CD4-positive, alpha-beta T cell (primary cell): ENCODE data around the gene PRICKLE2. TPM values are rescaled to one million over a fixed set of nuclear protein-coding genes. Genes with fewer than 3 reads are reported as not detected.

Experiments used
- ATAC-seq: fragments of 200-7000 bp; cut with Tn5 transposase; one replicate; pipeline ENCODE4 v1.10.0; 2022; ENCODE audit warnings: mild to moderate bottlenecking; ENCODE audit not compliant: poor library complexity
- CTCF ChIA-PET: fragments of 350-600 bp; sonication (Branson Sonifier 250); formaldehyde crosslinking; loops from one replicate; lab custom pipeline; 2021; ENCODE audit warnings: antibody characterized with exemption, inconsistent platforms; lab: Charles Lee
- POLR2A ChIA-PET: fragments of 350-600 bp; sonication (Branson Sonifier 250); formaldehyde crosslinking; loops from one replicate; lab custom pipeline; 2021; ENCODE audit warnings: antibody characterized with exemption, inconsistent platforms; lab: Charles Lee
- DNase-seq, 14 experiments: peaks; one replicate each; pipeline ENCODE4 v3.0.0-alpha.2; 2013 to 2020; ENCODE audit warnings: mixed read lengths in 2 of 14
- H3K27ac ChIP-seq, 2 donors: one replicate each; pipeline versions ENCODE4 v1.5.1 to v1.7.0; 2013; ENCODE audit warnings: low read length in 2 of 2, low read depth in 1 of 2, mild to moderate bottlenecking in 1 of 2
- H3K27me3 ChIP-seq, 2 experiments: 1 replicate in 1 of 2; 2 replicates in 1 of 2; pipeline versions ENCODE4 v1.6.1 to v1.7.0; 2013; ENCODE audit warnings: low read length in 2 of 2, control low read depth in 1 of 2, mild to moderate bottlenecking in 1 of 2, moderate library complexity in 1 of 2; ENCODE audit not compliant: insufficient read depth in 2 of 2, control insufficient read depth in 1 of 2
- H3K36me3 ChIP-seq: one replicate; pipeline ENCODE4 v1.6.1; 2013; ENCODE audit warnings: low read length, control low read depth; ENCODE audit not compliant: insufficient read depth
- H3K4me1 ChIP-seq: one replicate; pipeline ENCODE4 v1.6.1; 2013; ENCODE audit warnings: low read length, control low read depth; ENCODE audit not compliant: insufficient read depth
- H3K4me3 ChIP-seq: one replicate; pipeline ENCODE4 v1.5.1; 2013; ENCODE audit warnings: mild to moderate bottlenecking, low read length, moderate library complexity
- H3K9me3 ChIP-seq, 2 experiments: 1 replicate in 1 of 2; 2 replicates in 1 of 2; pipeline versions ENCODE4 v1.6.1 to v1.7.0; 2013; ENCODE audit warnings: low read length in 2 of 2, mild to moderate bottlenecking in 2 of 2, control low read depth in 1 of 2, moderate library complexity in 1 of 2; ENCODE audit not compliant: control insufficient read depth in 1 of 2, insufficient read depth in 1 of 2
- H3K27ac Mint-ChIP-seq: one replicate; pipeline ENCODE4 v1.8.0; 2020; ENCODE audit warnings: mixed read lengths
- H3K27me3 Mint-ChIP-seq: one replicate; pipeline ENCODE4 v1.8.0; 2021; ENCODE audit warnings: mixed read lengths
- H3K36me3 Mint-ChIP-seq: one replicate; pipeline ENCODE4 v1.8.0; 2021; ENCODE audit warnings: low read depth, mixed read lengths
- H3K4me1 Mint-ChIP-seq: one replicate; pipeline ENCODE4 v1.8.0; 2021; ENCODE audit warnings: low read depth, mixed read lengths
- H3K4me3 Mint-ChIP-seq: one replicate; pipeline ENCODE4 v1.8.0; 2020; ENCODE audit warnings: mild to moderate bottlenecking, mixed read lengths
- H3K9me3 Mint-ChIP-seq: one replicate; pipeline ENCODE4 v1.8.0; 2020; ENCODE audit warnings: mixed read lengths
- intact Hi-C, 2 experiments: fragments of 100-400 bp; cut with DNase I in 1 of 2; cut with micrococcal nuclease in 1 of 2; formaldehyde crosslinking; loops; one replicate each; pipeline versions ENCODE4 v1.15.1 to v1.9.0; 2023 to 2025; cut with DNase I, micrococcal nuclease
- total RNA-seq, 174 experiments: library from RNA in 2 of 174; stranded (reverse) in 2 of 174; gene quantifications; one replicate each; pipeline ENCODE4 v1.2.3 and lab custom pipeline; 2021 to 2026
- TF ChIP-seq, protein P1 (sequence below): fragments of 200-600 bp; IDR thresholded peaks from one replicate; pipeline ENCODE4 v1.8.0; 2022; ENCODE audit warnings: antibody characterized with exemption, mild to moderate bottlenecking

PRICKLE2 gene
- total RNA-seq, 2 experiments from 2014 or later: not detected

DNA sequence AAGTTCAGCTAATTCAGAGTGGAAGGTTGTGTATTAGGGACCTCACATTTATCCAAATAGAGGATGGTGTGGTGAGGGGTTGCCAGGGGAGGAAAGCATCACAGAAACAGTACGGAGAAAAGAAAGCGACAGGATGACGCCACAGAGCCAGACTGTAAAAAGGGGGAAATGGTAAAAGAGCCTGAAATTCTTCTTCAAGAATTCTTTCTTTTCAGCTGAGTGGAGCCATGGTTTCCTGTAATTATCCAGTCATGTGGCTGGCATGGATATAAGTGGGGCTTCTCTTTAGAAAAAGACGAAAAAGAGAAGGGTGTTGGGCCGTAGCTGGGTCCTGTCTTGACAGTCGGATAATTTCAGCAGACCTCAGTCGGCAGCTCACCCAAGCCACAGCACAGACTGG lies 177.5 kb downstream of the PRICKLE2 start:
- peaks cover 10 to 13% of the 10 kb centered on the region in 2 experiments for H3K27me3 ChIP-seq
- Mint-ChIP-seq H3K4me1 (no peaks in the 10 kb centered on the region), H3K9me3 (no peaks in the 10 kb centered on the region), H3K27me3 (peaks cover 61% of the 10 kb centered on the region), H3K36me3 (no peaks in the 10 kb centered on the region), H3K27ac (no peak overlapping the region), H3K4me3 (no peak overlapping the region)
- DNase-seq (no peak), ATAC-seq (no peak)
- H3K4me1 ChIP-seq: no peaks in the 10 kb centered on the region
- H3K27ac ChIP-seq: no peak overlapping the region
- intact Hi-C loops: no loop called here
- CTCF ChIA-PET: no interaction called here
- no peak overlapping the region for H3K4me3 ChIP-seq
- POLR2A ChIA-PET: no interaction called here
- no peaks in the 10 kb centered on the region for H3K9me3 ChIP-seq
- TF ChIP-seq, protein P1, sequence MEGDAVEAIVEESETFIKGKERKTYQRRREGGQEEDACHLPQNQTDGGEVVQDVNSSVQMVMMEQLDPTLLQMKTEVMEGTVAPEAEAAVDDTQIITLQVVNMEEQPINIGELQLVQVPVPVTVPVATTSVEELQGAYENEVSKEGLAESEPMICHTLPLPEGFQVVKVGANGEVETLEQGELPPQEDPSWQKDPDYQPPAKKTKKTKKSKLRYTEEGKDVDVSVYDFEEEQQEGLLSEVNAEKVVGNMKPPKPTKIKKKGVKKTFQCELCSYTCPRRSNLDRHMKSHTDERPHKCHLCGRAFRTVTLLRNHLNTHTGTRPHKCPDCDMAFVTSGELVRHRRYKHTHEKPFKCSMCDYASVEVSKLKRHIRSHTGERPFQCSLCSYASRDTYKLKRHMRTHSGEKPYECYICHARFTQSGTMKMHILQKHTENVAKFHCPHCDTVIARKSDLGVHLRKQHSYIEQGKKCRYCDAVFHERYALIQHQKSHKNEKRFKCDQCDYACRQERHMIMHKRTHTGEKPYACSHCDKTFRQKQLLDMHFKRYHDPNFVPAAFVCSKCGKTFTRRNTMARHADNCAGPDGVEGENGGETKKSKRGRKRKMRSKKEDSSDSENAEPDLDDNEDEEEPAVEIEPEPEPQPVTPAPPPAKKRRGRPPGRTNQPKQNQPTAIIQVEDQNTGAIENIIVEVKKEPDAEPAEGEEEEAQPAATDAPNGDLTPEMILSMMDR: no peak
- no peaks in the 10 kb centered on the region for H3K36me3 ChIP-seq

DNA sequence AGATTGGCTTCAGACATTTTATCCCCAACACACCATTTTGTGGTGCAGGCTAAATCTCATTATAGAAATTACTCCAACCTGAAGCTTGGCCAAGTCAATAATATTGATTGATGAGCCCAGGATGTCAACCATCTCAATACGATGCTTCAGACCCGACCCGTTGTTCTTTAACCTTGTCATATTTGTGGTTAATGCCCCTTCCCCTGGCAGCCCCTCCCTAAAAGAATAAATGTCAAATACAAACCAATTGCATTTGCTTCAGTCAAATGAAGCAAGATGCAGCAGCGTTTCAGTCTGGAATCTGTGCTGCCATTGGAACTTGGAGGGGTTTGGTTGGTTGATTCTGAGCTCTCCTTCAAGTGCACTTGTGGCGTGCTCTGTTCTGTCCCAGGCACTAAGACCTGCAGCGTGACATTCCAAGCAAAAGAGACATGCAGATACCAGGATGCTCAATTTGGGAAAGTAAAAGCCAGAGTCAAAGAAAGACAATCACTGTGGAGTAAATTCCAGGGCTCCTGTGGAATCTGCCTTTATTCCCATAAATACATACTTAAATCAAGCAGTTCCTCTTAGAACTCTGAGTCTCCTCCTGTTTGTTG lies 178.2 kb downstream of the PRICKLE2 start:
- POLR2A ChIA-PET: no interaction called here
- no peaks in the 10 kb centered on the region for H3K36me3 ChIP-seq
- Mint-ChIP-seq H3K36me3 (no peaks in the 10 kb centered on the region), H3K4me1 (no peaks in the 10 kb centered on the region), H3K27ac (no peak overlapping the region), H3K9me3 (no peaks in the 10 kb centered on the region), H3K27me3 (peaks cover 64% of the 10 kb centered on the region), H3K4me3 (no peak overlapping the region)
- CTCF ChIA-PET: no interaction called here
- ATAC-seq (no peak), DNase-seq (no peak)
- no peak overlapping the region for H3K4me3 ChIP-seq
- no peaks in the 10 kb centered on the region for H3K9me3 ChIP-seq
- H3K4me1 ChIP-seq: no peaks in the 10 kb centered on the region
- H3K27me3 ChIP-seq: peaks cover 10 to 14% of the 10 kb centered on the region in 2 experiments
- intact Hi-C loops: no loop called here
- H3K27ac ChIP-seq: no peak overlapping the region
- TF ChIP-seq, protein P1: no peak

DNA sequence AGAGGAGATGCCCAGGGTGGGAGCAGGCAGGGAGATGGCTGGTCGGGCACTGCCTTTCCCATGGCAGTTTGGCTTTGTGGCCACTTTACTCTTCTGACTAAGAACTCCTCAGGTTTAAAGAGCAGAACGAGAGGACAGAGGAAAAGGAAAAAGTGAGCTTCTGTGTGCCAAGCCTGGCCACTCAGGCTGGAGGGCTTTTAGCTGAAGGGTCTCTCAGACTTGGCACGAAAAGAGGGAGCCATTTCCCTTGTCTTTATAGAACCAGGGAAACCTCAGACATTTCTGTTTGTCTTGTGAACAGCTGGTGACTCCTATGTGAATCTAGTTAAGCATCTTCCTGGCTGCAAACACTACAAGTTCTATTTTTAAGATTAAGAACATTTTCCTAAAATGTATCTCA lies 178.7 kb downstream of the PRICKLE2 start:
- Mint-ChIP-seq H3K36me3 (no peaks in the 10 kb centered on the region), H3K27me3 (peaks cover 68% of the 10 kb centered on the region), H3K4me1 (no peaks in the 10 kb centered on the region), H3K9me3 (no peaks in the 10 kb centered on the region), H3K27ac (no peak overlapping the region), H3K4me3 (no peak overlapping the region)
- Histone ChIP-seq H3K27ac (no peak overlapping the region), H3K9me3 (no peaks in the 10 kb centered on the region), H3K27me3 (peaks cover 10 to 14% of the 10 kb centered on the region in 2 experiments), H3K4me3 (no peak overlapping the region), H3K4me1 (no peaks in the 10 kb centered on the region), H3K36me3 (no peaks in the 10 kb centered on the region)
- ChIA-PET POLR2A (no interaction called here), CTCF (no interaction called here)
- intact Hi-C loops: no loop called here
- no peak for DNase-seq
- TF ChIP-seq, protein P1: no peak
- no peak for ATAC-seq
